ENCODE data around the gene ZNF74.
A peak's percentile ranks its signal among the peaks of the same experiment; 100 is the strongest.

ZNF74 gene

DNA sequence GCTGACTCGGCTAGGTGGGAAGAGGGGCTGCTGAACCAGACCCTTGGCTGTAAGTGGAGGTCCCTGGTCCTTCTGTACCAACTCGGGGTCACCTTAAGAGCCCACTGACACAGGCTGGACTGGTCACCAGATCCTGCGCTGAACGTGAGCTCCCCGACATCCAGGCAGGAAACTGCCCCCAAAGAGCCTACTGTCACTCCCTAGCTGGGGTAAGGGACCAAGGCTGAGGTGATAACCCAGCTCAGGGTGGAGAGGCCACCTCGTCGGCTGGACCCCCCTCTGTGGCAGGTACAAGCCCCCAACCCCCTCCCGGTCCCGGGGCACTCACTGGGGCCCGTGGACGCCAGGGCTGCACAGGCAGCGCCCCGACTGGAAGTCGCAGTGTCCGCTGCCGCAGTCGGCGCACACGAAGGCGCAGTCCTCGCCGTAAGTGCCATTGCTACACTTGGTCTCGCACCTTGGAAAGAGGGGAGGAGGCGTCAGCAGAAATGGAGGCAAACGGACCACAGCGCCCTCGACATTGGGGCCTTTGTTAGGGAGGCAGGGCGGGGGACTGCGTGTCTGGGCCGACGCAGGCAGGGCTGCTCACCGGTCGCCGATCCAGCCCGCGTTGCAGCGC, 36.3 kb downstream of the ZNF74 start:
- Histone ChIP-seq H3K4me1 (ENCODE audit: low read depth, poor library complexity, severe bottlenecking) (no peaks in the 10 kb centered on the region), H2AFZ (ENCODE audit: low read depth) (0 out of 2 replicates have a peak overlapping the region, but pooled peaks have one; percentile 91), H3K4me3 (IDR thresholded peaks at IDR 0.05; ENCODE audit: insufficient read depth, low read depth, low read length) (no peak overlapping the region), H4K20me1 (ENCODE audit: insufficient read depth) (no peaks in the 10 kb centered on the region), H3K27ac (no peak overlapping the region), H3K79me2 (ENCODE audit: insufficient read depth, low read depth) (no peaks in the 10 kb centered on the region), H3K4me2 (no peak overlapping the region), H3K36me3 (ENCODE audit: insufficient read depth) (no peaks in the 10 kb centered on the region), H3K27me3 (ENCODE audit: insufficient read depth, low read depth) (peaks cover 1% of the 10 kb centered on the region; the same call in 1 of the 2 replicates), H3K9ac (no peak overlapping the region)
- TF ChIP-seq, protein P1, sequence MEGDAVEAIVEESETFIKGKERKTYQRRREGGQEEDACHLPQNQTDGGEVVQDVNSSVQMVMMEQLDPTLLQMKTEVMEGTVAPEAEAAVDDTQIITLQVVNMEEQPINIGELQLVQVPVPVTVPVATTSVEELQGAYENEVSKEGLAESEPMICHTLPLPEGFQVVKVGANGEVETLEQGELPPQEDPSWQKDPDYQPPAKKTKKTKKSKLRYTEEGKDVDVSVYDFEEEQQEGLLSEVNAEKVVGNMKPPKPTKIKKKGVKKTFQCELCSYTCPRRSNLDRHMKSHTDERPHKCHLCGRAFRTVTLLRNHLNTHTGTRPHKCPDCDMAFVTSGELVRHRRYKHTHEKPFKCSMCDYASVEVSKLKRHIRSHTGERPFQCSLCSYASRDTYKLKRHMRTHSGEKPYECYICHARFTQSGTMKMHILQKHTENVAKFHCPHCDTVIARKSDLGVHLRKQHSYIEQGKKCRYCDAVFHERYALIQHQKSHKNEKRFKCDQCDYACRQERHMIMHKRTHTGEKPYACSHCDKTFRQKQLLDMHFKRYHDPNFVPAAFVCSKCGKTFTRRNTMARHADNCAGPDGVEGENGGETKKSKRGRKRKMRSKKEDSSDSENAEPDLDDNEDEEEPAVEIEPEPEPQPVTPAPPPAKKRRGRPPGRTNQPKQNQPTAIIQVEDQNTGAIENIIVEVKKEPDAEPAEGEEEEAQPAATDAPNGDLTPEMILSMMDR (conservative IDR thresholded peaks at IDR 0.05; ENCODE audit: low read depth, low read length): no peak

DNA sequence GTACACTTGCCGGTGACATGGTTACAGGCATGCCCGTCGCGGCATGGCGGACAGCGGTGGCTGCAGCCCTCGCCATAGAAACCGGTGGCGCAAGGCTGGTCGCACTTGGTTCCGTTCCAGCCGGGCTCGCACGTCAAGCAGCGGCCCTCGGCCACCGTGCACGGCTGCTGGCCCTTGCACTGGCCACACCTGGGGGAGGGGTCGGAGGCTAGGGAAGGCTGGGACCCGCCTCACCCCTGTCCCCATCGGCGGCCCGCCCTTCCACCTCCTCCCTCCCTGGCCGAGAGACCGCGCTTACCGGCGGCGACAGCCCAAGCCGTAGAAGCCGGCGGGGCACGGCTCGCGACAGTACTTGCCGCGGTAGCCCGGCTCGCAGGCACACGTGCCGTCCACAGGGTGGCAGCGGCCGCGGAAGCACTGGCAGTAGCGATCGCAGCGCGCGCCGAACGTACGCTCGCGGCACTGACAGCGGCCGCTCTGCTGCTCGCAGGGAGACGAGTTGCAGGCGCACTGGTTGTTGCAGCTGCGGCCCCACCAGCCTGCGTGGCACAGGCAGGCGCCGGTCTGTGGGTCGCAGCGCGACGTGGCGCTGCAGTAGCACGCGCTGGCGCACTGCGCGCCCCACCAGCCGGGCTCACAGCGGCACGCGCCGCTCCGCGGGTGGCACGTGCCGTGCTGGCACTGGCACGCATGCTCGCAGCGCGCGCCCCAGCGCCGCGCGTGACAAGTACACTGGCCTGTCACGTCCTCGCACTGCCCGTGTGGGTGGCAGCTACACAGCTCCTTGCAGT, 37.0 kb downstream of the ZNF74 start:
- no peak overlapping the region for H3K4me3 ChIP-seq (IDR thresholded peaks at IDR 0.05; ENCODE audit: insufficient read depth, low read depth, low read length)
- H3K27me3 ChIP-seq (ENCODE audit: insufficient read depth, low read depth): peaks cover 3% of the 10 kb centered on the region; the same call in 1 of the 2 replicates
- no peaks in the 10 kb centered on the region for H3K36me3 ChIP-seq (ENCODE audit: insufficient read depth)
- H3K4me2 ChIP-seq: no peak overlapping the region
- H3K79me2 ChIP-seq (ENCODE audit: insufficient read depth, low read depth): no peaks in the 10 kb centered on the region
- H3K27ac ChIP-seq: no peak overlapping the region
- H3K9ac ChIP-seq: no peak overlapping the region
- H3K4me1 ChIP-seq (ENCODE audit: low read depth, poor library complexity, severe bottlenecking): no peaks in the 10 kb centered on the region
- no peaks in the 10 kb centered on the region for H4K20me1 ChIP-seq (ENCODE audit: insufficient read depth)
- no peak overlapping the region for H2AFZ ChIP-seq (ENCODE audit: low read depth)
- TF ChIP-seq, protein P1 (conservative IDR thresholded peaks at IDR 0.05; ENCODE audit: low read depth, low read length): no peak

DNA sequence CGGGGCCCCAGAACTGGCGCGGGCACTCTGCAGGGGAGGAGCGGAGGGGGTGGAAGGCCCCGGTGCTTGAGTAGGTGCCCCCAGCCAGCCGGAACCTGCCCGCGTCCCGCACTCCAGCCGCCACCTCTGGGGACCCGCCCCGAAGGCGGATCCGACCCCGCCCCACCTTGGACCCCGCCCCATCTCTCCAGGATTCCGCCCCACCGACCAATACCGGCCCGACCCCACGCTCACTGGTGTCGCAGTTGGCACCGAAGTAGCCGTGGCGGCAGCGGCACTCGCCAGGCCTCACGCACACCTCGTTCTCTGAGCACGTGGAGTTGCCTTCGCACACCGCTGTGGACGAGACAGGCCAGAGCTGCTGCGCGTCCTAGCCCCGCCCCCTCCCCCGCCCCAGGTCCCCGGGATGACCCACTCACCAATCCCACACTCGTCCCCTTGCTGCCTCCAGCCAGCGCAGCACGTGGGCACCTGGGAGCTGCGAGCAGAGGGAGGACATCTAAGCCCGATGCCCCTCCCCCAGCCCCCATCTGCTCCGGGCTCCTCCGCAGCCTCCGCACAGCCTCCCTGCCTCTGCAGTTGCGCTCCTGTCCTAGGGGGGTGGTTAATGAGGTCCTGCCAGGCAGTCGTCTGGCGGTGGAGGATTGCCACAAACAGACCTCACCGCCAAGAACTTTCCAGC, 37.7 kb downstream of the ZNF74 start:
- Histone ChIP-seq H4K20me1 (ENCODE audit: insufficient read depth) (no peaks in the 10 kb centered on the region), H3K4me2 (no peak overlapping the region), H3K4me3 (IDR thresholded peaks at IDR 0.05; ENCODE audit: insufficient read depth, low read depth, low read length) (no peak overlapping the region), H3K79me2 (ENCODE audit: insufficient read depth, low read depth) (no peaks in the 10 kb centered on the region), H3K27ac (no peak overlapping the region), H3K9ac (no peak overlapping the region), H3K4me1 (ENCODE audit: low read depth, poor library complexity, severe bottlenecking) (no peaks in the 10 kb centered on the region), H3K27me3 (ENCODE audit: insufficient read depth, low read depth) (peaks cover 3% of the 10 kb centered on the region; the same call in 1 of the 2 replicates), H3K36me3 (ENCODE audit: insufficient read depth) (no peaks in the 10 kb centered on the region), H2AFZ (ENCODE audit: low read depth) (no peak overlapping the region)
- TF ChIP-seq, protein P1 (conservative IDR thresholded peaks at IDR 0.05; ENCODE audit: low read depth, low read length): no peak

DNA sequence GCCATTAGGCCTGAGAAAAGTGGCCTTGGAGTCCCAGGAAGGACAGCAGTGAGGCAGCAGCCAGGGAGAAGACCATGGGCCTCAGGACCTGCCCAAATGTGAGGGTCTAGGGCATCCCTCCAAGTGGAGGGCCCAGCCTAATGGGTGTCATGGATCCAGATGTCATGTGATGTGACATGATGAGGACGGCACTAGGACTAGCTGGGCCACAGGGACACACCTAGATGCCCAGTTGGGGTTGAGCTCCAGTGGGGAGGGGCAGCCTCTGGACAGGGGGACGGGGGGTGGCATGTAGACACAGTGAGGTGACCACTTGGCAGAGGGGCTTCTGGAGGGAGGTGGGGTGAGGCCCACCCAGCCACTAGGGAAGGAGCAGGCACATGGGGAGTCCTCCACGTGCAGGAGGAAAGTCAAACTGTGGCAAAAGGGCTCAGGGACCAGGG, 38.3 kb downstream of the ZNF74 start:
- Histone ChIP-seq H3K36me3 (ENCODE audit: insufficient read depth) (no peaks in the 10 kb centered on the region), H3K4me2 (no peak overlapping the region), H3K4me3 (IDR thresholded peaks at IDR 0.05; ENCODE audit: insufficient read depth, low read depth, low read length) (no peak overlapping the region), H3K4me1 (ENCODE audit: low read depth, poor library complexity, severe bottlenecking) (no peaks in the 10 kb centered on the region), H4K20me1 (ENCODE audit: insufficient read depth) (no peaks in the 10 kb centered on the region), H3K27ac (no peak overlapping the region), H3K79me2 (ENCODE audit: insufficient read depth, low read depth) (no peaks in the 10 kb centered on the region), H2AFZ (ENCODE audit: low read depth) (no peak overlapping the region), H3K27me3 (ENCODE audit: insufficient read depth, low read depth) (peaks cover 7% of the 10 kb centered on the region; the same call in 1 of the 2 replicates), H3K9ac (no peak overlapping the region)
- TF ChIP-seq, protein P1 (conservative IDR thresholded peaks at IDR 0.05; ENCODE audit: low read depth, low read length): no peak
